Adrenal gland (tissue), 5 donors: Measurements from ENCODE around the gene COQ9.

ENCODE experiments used
- POLR2A ChIP-seq, 2 donors: fragments of 450-650 bp; IDR thresholded peaks; one replicate each; pipeline ENCODE4 v1.6.1; 2017; ENCODE audit warnings: antibody characterized with exemption in 2 of 2, mild to moderate bottlenecking in 2 of 2, moderate library complexity in 1 of 2
- TF ChIP-seq, protein P1 (sequence below), 6 experiments: fragments of 450-650 bp in 4 of 6; fragments of 200-600 bp in 2 of 6; sonication (generic) in 1 of 6; IDR thresholded peaks; 1 replicate in 5 of 6; 2 replicates in 1 of 6; pipeline versions ENCODE4 v1.5.1 to v1.8.0; 2016 to 2021; ENCODE audit warnings: antibody characterized with exemption in 6 of 6, mild to moderate bottlenecking in 2 of 6, moderate library complexity in 1 of 6
- donor health status: DM: no; HTN: no; CAD: no.

DNA sequence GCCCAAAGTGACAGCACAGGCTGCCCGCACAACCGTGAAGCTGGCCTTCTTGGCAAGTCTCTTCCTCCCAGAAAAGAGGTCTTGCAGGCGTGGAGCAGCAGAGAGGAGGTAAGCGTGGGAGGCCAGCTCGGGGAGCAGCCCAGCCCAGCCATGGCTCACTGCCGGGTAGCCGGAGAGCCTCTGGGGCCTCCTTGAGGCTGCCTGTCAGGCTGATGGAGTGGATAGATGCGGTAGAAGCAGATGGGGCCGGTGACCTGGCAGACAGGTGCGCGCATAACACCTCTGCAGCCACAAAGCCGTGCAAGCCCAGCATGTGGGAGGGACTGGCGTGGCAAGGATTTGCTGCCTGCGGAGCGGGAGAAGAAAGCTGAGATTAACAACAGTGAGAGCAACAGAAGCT, 56.1 kb downstream of the COQ9 start:
- TF ChIP-seq, protein P1, sequence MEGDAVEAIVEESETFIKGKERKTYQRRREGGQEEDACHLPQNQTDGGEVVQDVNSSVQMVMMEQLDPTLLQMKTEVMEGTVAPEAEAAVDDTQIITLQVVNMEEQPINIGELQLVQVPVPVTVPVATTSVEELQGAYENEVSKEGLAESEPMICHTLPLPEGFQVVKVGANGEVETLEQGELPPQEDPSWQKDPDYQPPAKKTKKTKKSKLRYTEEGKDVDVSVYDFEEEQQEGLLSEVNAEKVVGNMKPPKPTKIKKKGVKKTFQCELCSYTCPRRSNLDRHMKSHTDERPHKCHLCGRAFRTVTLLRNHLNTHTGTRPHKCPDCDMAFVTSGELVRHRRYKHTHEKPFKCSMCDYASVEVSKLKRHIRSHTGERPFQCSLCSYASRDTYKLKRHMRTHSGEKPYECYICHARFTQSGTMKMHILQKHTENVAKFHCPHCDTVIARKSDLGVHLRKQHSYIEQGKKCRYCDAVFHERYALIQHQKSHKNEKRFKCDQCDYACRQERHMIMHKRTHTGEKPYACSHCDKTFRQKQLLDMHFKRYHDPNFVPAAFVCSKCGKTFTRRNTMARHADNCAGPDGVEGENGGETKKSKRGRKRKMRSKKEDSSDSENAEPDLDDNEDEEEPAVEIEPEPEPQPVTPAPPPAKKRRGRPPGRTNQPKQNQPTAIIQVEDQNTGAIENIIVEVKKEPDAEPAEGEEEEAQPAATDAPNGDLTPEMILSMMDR (IDR thresholded peaks at IDR 0.05), result no peak
- TF ChIP-seq POLR2A (IDR thresholded peaks at IDR 0.05), result no peak
